Activated gamma-delta T cell (primary cell): ENCODE data around the gene WDR27.
"Not testable (repeated sequence)": the region's sequence is repeated elsewhere in the genome, so short reads cannot be mapped to it uniquely, and the experiment has no call there.

Experiments
- DNase-seq: peaks from one replicate; lab custom pipeline; 2025; lab: John Stamatoyannopoulos, UW

The WDR27 gene

DNA sequence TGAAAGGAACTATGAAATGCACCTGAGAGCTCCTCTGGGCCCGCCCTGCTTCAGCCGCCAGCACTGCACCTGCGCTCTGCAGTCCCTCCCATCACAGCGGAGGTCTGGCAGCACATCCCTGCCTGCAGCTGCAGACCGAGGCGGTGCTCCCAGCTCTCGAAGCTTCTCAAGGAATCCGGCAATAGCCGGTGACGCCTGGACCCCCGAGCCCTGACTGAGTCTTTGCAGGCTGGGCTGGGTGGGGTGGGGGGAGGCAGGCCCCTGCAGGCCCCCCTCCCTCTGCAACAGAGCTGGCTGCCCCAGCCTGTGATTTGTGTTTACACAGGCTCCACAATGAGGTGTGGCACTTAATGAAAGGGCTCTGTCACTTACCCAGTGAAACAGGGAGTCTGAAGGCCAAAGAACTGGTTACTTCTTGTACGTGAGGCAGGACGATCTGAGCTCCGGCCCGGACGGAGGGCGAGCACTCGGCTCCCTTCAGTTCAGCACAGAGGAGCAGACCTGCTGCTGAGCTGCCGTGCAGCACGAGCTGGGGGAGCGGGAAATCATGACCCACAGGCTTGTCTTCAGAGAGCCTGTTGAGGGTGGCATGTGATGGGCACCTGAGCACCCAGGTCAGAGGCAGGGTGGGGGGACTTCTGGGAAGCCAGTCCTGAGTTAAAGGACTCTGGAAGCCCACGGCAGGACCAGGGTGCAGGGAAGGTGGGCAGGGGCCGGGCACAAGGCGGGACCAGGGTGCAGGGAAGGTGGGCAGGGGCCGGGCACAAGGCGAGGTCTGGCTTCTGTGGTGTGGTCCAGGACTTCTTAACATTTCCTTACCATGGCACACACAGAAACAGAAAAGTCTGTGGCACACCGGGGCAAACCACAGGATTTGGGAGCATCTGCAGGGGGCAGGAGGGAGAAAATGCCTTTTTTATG, 255.9 kb downstream of the WDR27 start:
- no peak for DNase-seq

DNA sequence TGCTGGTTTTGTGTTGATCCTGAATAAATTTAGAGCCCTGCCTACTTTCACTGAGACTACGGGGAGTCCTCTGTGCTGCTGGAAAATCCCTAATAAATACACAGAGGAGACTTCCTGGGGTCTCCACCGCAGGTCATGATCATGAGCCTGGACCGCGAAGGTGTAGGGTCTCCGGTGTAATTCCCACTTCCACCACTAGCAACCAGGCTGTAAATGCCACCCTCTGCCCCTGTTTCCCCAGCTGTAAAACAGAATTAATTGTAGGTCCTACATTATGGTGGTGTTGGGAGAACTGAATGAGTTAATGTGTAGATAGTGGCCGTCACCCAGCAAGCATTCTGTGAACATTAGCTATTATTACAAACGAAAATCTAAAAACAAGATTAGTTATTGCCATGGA, 256.6 kb downstream of the WDR27 start:
- DNase-seq, result no peak

DNA sequence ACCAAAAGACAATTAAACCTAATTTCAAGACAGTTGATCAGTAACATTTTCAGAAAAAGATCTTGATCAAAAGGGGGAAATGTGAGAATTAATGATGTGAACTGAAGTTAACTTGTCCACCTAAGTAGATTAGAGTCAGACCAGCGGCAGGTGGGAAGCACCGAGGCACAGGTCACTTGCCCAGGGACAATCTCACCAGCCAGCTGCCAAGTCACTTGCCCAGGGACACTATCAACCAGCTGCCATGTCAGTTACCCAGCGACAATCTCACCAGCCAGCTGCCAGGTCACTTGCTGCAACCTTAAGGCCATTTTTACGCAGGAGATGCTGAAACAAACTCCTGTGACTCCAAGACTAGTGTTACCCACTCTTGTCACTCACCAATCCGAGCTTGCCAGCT, 260.5 kb downstream of the WDR27 start:
- DNase-seq, result no peak

DNA sequence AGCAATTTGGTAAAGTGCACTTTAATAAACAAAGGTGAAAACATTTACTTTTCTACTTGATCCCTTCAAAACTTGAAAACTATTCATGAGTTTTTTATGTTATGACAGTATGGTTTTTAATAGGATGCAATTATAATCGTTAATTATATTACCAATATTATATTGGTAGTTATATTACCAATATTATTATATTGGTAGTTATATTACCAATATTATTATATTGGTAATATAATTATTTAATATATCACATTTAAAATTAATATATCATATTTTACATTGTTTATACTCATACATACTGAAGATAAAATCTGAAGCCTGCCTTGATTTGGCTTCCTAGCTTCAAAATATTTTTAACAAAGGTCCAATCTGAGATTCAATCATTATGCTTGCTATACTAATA, 262.1 kb downstream of the WDR27 start:
- no peak for DNase-seq

DNA sequence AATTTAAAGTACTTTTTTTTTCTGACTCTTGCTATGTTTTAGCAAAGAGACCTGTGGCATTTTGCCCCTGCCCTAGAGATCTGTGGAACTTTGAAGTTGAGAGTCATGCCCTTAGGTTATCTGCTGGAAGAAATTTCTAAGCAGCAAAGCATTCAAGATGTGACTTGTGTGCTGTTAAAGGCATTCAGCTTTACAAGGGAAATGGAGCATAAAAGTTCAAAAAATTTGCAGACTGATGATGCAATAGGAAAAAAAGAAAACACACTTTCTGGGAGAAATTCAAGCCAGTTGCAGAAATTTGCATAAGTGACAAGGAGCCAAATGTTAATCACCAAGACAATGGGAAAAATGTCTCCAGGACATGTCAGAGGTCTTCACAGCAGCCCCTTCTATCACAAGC, 267.3 kb downstream of the WDR27 start:
- not testable (repeated sequence) for DNase-seq

DNA sequence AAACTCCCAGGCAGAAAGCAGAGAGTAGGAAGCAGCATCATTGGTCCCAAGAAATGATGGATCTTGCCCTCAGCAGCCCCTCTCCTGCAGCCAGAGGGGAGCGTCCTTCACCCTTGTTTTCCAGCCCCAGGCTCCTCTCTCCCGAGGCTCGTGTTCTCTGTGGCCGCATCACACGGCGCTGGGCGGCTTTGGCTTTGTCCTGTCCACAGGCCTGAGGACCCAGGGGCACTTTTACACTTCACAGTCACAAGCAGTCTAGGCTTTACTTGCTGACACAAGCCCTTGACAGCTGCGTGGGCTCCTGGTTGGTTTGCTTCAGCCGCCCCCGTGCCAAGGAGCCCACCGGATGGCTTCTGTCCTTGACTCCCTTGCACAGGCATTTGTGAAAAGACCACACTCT, 272.8 kb downstream of the WDR27 start:
- DNase-seq, result no peak

DNA sequence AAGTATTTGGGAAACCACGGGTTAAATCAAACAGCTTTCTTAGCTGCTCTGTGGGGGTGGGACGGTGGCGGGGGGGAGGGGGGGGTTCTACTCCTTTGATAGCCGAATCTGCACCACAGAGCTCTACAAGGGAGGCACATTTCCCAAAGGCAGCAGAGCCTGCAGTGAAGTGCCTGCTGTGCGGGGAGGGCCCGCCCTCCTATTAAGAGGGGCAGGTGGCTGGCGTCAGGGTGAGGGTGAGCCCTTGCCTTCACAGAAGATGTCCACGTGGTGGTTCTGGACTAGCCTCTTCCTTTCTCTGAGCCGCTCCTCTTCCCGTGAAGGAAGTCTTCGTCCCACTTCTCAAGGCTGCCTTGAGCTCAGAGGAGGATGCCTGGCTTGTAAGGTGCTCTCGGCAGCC, 273.3 kb downstream of the WDR27 start:
- no peak for DNase-seq

DNA sequence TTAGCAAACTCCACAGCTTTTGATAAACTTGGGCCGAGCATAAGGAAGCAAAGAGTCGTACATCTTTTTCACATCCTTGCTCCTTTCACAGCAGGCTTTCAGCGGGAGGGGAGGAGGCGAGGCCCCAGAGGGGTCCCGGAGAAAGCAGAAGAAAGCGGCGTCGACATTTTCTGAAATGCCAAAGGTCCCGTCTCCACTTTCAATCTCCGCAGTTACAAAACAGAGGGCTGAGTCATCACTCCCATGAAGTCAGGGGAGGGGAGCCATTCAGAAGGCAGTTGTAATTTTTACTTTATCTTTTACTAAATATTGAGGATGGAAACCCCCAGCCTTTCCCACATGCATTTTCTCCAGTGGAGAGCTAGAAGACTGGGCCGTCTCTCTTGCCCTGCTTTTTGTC, 274.0 kb downstream of the WDR27 start:
- no peak for DNase-seq

DNA sequence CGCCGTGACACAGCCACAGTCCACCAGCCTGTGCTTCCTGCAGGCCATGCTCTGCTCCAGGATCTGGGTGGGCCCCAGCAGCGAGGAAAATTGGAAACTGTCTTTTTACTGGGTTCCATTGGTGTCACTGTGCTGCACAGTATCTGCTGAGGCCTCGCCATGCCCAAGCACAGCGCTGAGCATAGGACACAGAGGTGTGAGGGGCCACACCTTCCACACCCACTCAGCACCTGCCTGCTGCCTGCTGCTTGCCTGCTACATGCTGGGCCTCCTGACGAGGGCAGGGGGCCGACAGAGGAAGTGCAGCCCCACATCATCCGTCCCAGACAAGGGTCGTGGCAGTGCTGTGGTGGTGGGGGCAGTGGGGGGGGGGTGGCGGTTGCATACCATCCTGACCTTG, 275.2 kb downstream of the WDR27 start:
- no peak for DNase-seq

DNA sequence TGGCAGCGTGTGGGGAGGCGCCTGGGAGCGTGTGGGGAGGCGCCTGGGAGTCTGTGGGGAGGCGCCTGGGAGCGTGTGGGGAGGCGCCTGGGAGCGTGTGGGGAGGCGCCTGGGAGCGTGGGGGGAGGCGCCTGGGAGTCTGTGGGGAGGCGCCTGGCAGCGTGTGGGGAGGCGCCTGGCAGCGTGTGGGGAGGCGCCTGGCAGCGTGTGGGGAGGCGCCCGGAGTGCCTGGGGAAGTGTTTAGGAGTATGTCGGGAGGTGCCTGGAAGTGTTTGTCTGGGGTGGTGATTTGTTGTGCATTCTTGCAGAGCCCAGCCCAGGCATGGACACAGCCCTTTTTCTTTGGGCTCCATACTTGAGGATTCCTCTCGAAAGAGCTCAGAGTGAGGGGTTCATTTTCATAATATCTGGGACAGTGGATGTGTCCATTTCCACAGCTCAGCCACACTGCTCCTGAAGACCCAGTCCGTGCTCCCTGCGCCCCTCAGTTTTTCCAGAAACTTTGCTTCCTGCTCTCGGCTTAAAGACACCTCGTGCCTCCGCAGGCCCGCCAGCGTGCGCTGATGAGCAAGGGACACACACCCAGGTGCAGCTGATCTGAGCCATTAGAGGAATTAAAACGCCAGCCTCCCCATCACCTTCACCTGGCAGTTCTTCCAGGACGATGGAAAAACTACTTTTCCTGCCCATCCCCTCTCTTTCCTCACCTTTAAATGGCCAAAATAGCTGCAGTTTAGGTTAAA, 276.0 kb downstream of the WDR27 start:
- no peak for DNase-seq

DNA sequence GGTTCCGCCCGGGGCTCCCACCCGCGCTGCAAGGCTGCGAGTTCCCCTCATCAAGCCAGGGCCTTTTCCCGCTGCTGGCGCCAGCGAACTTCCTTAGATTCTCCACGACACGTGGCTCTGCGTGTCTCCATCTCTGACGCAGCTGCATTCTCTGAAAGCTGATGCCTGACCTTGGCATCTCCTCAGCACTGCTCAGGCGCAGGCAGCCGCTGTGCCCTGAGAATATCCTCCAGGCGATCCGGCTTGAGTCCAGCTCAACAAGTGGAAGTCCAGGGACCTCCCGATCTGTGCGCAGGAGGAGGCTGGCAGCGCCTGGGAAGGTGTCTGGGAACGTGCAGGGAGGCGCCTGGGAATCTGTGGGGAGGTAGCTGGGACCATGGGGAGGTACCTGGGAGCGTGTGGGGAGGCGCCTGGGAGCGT, 277.0 kb downstream of the WDR27 start:
- no peak for DNase-seq

DNA sequence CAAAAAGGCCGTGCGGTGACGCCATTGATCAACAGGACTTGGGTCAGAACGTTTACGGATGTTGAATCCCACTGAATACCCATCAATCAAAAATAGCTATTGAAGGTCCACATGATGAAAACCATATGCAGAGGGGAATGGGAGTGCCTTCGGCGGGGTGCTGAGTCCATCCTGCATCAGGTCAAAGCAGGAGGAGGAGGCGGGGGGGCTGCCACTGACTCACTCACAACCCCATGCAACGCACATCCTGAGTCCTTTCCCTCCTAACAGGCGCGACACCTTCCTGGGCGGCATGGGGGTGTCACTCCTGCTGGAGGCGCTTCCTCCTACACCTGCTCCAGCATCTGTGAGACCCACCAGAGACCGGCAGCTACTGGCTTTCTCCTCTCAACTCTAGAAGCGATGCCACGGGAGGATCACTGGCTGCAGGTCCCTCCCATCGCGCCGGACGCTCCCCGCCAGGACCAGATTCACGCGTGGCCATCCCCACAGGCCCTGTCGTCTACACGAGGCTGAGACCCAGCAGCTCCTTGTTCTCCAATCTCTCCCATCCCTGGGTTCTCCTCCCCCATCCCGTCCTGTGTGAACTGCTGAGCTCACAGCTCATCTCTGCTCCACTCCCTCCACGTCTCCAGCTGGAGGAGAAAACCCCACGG, 277.6 kb downstream of the WDR27 start:
- no peak for DNase-seq

DNA sequence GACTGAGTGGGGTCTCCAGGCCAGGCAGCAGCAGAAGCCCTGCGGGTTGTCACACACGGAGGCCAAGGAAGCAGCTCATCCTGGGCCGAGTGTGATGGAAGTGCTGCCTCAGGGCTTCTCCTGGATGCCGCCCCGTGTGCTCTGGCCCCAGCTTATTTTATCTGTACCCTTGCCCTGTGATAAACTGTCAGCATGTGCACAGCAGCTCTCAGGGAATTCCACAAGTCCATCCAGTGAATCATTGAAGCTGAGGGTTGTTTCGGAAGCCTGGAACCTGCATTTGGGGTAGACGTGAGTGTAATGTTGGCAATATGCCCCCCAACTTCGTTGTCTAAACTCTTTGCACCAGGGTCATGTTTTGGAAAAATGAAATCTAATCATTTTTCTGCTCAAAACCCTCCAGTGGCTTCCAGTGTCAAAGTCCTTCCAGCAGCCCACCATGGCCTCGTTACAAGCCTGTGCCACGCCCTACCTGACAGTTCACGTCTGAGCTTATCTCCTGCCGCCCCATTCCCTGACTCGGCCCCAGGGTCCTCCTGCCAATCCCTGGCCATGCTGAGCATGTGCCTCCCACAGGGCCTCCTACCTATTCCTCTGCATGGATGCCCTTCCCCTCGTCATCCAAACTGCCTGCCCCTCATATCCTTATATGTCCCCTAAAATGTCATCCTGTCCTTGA, 280.1 kb downstream of the WDR27 start:
- DNase-seq, result no peak

DNA sequence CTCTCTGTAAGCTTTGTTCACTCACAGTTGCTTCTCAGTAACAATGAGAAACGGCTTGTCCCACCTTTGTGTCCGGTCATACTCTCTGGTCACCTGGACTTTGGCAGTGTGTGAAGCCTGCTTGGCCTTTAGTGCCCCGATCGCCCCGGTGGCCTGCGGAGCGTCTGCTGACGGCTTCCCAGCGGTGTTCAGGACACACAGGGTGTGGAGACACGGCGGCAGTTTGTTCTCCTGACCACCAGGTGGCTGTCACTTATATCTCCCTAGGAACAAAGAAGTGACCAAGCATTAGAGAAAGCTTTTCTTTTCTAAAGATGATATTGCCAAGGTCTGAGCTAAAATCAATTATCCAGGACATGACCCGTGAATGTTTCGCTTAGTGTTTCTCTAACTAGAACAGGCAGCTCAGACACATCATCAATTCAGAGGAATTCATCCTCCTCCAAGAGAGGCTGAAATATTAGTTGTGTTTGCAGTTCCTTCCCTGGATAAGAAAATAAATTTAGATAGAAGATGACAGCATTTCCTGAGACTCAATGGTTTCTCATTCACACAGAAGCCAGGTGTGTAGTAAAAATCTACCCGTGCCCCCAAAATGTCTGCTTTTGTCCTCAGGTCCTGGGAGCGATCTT, 280.8 kb downstream of the WDR27 start:
- DNase-seq, result no peak

DNA sequence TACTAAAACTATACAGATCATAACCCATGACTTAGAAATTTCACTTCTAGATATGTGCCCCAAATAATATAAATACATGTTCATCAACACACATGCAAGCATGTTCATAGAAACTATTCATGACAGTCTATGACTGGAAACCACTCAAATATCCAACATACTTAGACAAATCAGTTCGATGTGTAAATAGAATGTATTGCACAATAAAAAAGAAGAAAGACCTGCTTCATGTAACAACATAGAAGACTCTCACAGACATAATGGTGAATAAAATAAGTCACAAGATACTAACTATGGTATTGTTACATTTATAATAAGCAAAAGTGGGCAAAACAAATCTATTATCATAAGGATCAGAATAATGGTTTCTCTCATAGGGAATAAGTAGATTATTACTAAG, 284.7 kb downstream of the WDR27 start:
- no peak for DNase-seq

DNA sequence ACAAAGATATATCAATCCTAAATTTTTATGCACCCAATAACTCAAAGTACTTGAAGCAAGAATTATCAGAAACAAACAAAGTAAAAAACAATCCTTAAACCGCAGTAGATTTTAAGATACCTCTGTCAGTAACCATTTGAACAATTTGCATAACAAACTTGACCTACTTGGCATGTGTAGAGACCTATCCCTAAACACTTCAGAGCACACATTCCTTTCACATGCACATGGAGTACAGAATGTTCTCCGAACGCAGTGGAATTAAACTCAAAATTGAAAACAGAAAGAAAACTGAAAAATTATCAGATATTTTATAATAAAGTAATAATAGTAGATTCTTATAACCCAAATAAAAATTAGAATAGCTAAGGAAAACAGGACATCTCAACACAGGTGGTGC, 285.6 kb downstream of the WDR27 start:
- DNase-seq, result no peak

DNA sequence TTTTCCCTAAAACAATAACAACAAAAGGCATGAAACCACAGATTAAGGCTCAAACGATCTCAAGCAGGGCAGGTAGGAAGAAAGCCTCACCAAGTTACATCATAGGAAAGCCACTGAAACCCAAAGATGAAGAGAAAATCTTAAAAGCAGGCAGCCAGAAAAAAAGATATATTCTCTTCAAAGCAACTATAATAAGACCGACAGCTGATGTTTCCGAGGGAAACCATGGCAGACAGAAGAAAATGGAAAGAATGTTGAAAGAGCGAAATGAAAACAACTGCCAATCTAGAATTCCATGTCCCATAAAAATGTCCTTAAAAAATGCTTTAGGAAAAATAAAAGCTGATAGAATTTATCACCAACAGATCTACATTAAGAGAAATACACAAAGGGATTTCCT, 286.6 kb downstream of the WDR27 start:
- DNase-seq, result no peak

DNA sequence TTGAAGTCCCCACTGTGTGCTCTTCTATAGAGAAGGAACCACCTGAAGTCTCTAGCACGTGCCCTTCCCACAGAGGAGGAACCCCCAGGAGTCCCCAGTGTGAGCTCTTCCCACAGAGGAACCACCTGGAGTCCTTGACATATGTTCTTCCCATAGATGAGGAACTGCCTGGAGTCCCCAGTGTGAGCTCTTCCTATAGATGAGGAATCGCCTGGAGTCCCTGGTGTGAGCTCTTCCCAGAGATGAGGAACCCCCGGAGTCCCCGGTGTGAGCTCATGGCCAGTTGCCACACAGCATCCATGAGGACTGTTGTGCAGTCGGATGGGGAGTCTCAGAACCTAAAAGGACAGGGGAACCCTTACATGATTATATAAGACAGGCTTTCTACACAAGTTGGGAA, 290.1 kb downstream of the WDR27 start:
- DNase-seq, result no peak

DNA sequence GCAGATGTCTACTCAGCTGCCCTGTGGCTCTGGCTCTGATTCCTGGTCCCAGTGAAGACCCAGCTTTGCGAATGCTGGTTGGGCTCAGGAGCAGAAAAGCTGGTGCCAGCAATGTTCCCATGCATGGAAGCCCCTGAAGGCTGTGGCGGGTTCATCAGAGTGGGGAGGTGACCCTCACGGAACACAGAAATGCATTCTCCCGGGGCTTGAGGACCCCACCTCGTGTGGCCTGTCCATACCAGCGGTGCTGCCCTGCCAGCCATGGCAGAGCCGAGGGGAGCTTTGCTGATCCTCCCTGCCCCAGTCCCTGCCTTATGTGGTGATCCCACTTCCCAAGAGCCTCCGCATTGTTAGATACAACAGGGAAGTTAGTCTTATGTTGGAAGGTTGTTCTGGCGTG, 290.5 kb downstream of the WDR27 start:
- no peak for DNase-seq

DNA sequence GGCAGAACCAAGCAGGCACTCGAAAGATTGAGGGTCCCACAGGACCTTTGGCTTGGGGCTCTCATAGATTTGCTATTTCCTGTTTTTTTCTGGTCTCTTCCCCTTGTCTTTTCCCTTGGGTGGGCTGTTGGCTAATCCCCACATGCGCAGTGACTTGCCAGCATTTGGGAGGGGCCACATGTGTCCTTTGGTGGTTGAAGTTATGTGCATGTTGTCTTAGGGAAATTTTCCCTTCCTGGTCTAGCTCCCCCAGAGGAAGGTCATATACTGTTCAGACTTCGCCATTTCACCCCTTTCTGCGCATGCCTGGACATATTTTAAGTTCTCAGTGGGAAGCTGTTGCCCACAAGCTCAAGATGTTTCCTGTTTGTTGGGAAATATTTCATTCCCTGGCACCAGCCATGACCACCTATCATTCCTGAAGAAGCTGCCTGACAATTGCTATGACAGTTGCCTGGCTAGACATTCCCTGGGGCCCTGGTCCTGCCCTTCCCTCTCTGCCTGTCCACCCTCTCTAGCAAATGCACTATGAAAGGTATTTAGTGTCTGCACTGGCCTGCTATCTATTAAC, 292.0 kb downstream of the WDR27 start:
- no peak for DNase-seq

DNA sequence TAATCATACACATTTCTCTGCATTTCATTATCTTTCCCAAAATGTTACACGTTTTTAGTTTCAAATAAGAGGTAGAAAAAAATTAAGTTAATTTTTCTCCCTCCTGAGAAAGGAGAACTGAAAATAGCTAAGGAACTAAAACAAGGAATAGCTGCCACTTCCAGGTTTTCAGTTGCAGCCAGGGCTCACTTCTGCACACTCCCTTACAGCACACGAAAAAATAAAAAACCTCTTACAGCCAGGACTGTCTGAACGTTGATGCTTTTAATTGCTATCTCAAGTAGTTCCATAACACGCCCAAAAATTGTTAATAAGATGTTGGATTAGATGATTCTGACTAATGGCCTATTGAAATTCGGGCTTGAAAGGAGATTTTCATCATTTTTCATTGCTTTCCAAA, 294.5 kb downstream of the WDR27 start:
- DNase-seq, result no peak
